ENCODE measurements around the gene SMAP2.

SMAP2 gene

DNA sequence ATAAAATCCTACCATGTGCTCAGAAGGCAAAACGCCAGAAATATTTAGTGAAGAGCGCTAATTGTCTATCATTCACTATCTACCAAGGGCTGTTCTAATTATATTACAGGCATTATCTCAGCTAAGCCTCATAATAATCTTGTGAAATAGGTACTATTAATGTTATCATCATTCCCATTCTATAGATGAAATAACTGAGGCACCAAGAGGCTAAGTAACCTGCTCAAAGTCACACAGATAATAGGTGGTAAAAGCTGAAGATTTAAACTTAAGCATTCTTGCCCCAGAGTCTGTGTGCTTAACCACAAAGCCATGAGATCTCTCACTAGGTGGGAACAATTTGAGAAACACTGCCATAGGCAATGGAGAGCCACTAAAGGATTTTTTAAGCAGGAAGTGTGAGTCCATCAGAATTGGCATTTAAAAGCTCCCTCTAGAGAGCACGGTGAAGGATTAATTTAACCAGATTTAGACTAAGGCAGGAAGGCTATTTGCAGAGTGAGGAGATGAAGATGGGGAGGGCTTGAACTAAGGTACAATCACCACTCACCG, 1.7 kb upstream of the SMAP2 start:
- DNase-seq (ENCODE audit: low read depth), result no peak

DNA sequence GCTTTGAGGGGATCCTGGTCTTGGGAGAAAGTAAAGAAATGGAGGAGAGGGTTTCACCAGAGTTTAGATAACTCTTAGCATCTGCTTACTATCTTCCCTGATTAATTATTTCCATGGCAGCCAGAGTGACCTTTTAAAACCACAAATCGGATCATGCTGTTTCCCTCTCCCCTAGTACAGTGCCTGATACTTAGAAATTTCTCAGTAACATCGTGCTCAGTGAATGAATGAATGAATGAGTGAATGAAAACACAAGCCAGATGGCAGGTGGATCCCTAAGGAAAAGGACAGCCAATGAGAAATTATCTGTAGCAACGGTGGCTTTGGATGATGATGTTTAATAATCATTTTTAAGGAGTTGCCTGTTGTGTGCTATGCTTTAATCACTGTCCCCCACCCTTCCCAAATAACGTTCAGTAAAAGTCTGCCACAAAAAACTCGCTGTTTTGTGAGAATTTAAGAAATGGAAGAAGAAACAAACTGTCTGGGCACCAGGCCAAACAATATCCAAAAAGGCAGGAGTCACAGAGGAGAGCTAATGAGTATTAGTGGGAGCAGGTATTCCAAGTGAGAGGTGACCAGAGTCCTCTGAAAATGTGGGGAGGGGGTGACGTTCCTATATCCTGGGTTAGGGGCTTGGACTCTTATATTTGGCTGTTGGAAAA, 737 bp upstream of the SMAP2 start:
- DNase-seq (ENCODE audit: low read depth), result no peak
- TF ChIP-seq, protein P1, sequence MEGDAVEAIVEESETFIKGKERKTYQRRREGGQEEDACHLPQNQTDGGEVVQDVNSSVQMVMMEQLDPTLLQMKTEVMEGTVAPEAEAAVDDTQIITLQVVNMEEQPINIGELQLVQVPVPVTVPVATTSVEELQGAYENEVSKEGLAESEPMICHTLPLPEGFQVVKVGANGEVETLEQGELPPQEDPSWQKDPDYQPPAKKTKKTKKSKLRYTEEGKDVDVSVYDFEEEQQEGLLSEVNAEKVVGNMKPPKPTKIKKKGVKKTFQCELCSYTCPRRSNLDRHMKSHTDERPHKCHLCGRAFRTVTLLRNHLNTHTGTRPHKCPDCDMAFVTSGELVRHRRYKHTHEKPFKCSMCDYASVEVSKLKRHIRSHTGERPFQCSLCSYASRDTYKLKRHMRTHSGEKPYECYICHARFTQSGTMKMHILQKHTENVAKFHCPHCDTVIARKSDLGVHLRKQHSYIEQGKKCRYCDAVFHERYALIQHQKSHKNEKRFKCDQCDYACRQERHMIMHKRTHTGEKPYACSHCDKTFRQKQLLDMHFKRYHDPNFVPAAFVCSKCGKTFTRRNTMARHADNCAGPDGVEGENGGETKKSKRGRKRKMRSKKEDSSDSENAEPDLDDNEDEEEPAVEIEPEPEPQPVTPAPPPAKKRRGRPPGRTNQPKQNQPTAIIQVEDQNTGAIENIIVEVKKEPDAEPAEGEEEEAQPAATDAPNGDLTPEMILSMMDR (conservative IDR thresholded peaks at IDR 0.05; ENCODE audit: low read depth, low read length), result no peak

More for the DNA sequence above, 1.7 kb upstream of the SMAP2 start:
- TF ChIP-seq, protein P1 (conservative IDR thresholded peaks at IDR 0.05; ENCODE audit: low read depth, low read length), result no peak
- no peak overlapping the region for H3K4me3 ChIP-seq (ENCODE audit: low read length)

DNA sequence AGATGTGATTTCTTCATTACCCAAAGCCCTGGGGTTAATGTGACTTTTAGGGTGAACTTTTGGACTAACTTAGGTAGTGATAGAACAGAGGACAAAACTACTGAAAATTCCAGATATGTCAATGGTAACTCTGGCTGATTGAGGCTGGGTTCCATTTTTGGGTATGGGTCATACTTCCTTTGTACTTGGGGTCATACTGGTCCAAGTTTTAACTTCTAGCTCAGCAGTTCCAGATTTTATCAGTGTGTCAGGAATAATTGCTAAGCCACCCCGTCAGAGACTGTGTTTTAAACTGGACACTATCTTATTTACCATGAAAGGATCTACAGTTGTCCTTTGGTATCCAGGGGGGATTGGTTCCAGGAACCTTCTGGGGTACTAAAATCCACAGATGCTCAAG, 4.0 kb downstream of the SMAP2 start:
- no peak for DNase-seq (ENCODE audit: low read depth)
- H3K4me3 ChIP-seq (ENCODE audit: low read length), result no peak overlapping the region
- TF ChIP-seq, protein P1 (conservative IDR thresholded peaks at IDR 0.05; ENCODE audit: low read depth, low read length), result no peak

More for the DNA sequence above, 737 bp upstream of the SMAP2 start:
- H3K4me3 ChIP-seq (ENCODE audit: low read length), result no peak overlapping the region

DNA sequence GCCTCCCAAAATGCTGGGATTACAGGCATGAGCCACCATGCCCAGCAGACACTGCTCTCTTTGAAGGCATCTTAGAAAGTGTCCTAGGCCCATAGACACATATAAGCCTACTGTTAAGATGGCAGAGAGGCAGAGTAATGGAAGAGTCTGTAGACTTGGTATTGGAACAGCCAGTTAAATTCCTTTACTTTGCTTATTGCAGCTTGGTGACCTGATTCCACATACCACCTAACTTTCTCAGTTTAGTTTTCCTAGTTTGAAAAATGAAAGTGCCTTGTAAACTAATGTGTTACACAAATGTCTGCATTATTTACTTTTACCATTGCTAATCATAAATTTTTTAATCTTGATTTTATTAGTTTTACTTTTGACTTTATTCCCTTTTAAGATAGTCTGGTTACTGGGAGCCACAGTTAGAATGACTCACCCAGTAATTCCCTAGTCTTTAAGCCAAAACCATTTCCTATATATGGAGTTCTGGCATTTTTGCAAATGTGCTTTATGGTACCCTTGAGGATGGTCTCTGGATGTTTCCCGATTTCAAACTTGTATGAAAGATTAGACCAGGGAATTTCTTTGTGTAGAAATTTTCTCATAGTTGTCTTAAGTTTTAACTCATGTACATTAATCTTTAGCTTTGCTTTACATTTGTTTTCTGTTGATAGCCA, 6.4 kb downstream of the SMAP2 start:
- TF ChIP-seq, protein P1 (conservative IDR thresholded peaks at IDR 0.05; ENCODE audit: low read depth, low read length), result no peak
- no peak for DNase-seq (ENCODE audit: low read depth)
- no peak overlapping the region for H3K4me3 ChIP-seq (ENCODE audit: low read length)

DNA sequence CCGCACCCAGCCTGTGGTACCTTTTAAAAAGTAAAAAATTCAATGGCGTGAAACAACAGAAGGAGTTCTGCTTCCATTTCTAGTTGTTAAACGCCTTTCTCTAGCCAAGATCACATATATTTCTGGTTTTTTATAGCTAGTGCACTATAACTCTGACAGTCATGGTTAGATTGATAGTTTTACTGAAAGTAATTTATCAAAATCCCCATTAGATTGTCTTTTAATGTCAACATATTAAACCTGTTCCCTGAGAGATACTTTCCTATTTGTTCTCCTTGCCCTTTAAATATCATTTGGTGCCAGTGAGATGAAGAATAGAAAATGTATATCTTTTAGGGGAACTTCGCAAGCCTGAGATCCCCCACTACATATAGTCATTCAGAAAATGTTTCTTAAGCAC, 7.3 kb downstream of the SMAP2 start:
- H3K4me3 ChIP-seq (ENCODE audit: low read length), result no peak overlapping the region
- TF ChIP-seq, protein P1 (conservative IDR thresholded peaks at IDR 0.05; ENCODE audit: low read depth, low read length), result no peak
- no peak for DNase-seq (ENCODE audit: low read depth)

DNA sequence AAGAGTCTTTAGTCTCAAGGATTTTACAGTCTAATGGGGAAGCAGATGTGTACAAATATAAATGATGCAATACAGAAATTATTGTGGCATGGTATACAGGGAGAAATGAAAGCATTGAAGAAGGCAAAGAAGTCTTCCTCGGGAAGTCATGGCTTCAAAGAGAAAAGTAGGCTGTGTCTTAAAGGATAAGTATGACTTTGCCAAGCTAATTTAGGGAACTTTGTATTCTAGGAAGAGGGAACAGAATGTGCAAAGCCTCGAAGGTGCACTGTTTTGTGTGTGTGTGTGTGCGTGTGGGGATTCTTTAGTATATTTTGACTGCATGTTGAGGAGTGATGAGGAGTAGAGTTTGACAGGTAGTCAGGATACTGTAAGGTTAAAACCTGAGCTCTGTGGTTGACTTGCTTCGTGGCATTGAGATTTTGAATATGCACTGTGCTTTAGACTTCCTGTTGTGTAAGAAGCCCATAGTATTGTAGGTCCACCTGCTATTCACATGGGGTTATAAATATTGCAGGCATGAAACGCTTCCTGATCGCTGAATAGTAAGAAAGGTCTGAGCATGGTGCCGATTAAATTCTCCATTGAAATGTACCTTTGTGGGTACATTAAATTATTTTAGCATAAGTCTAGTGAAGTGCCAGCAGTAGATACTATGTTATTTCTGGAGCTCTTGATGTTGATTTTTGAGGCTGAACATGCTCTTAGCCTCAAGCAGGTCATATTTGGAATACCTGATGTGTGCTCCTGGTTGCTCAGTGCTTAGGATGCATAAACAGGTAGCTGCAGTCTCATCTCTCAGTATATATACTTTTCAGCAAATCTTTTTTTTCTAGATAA, 8.0 kb downstream of the SMAP2 start:
- H3K4me3 ChIP-seq (ENCODE audit: low read length), result no peak overlapping the region
- DNase-seq (ENCODE audit: low read depth), result no peak
- TF ChIP-seq, protein P1 (conservative IDR thresholded peaks at IDR 0.05; ENCODE audit: low read depth, low read length), result no peak
